ENCODE measurements around the gene MYO5B. TPM values are rescaled to one million over a fixed set of nuclear protein-coding genes. Genes with fewer than 3 reads are reported as not detected.

Gene MYO5B
- total and polyA plus RNA-seq, 9 of the 15 experiments (the other 6 are each of a cell fraction or from before 2014, with no cell fraction given): 0.07 to 0.42 (median 0.28) TPM

GRCh38 chr18:50159654-50160046, 35.3 kb downstream of the MYO5B start:
- no peak overlapping the region for H2AFZ ChIP-seq (ENCODE audit: low read depth, low read length)
- no peak overlapping the region for H3K9ac ChIP-seq (ENCODE audit: insufficient read depth in 1 of 2, low read depth in 2 of 2, low read length in 2 of 2)
- H3K27me3 ChIP-seq (ENCODE audit: control insufficient read depth in 2 of 2, insufficient read depth in 2 of 2, low read length in 2 of 2): peaks cover 0 to 27% of the 10 kb centered on the region in 2 experiments; a peak in 2 of 5 replicates
- intact Hi-C loops (cut with micrococcal nuclease): no loop called here
- BruUV-seq (replicated peaks): no TSS peak
- H3K9me1 ChIP-seq (ENCODE audit: control insufficient read depth, insufficient read depth, low read length): no peaks in the 10 kb centered on the region
- no peak overlapping the region for H3K4me2 ChIP-seq (ENCODE audit: insufficient read depth, low read length)
- H3K27ac ChIP-seq (ENCODE audit: extremely low read depth, low read depth, low read length): no peak overlapping the region; the same call in 2 of the 3 replicates
- H3K9me3 ChIP-seq (replicated peaks; ENCODE audit: control insufficient read depth, insufficient read depth, low read depth, low read length): no peaks in the 10 kb centered on the region
- CTCF ChIA-PET (ENCODE audit: low intra/inter-chr PET ratio): no interaction called here
- no peak for FAIRE-seq
- no peaks in the 10 kb centered on the region for H3K79me2 ChIP-seq (ENCODE audit: control insufficient read depth, insufficient read depth, low read length)
- no peaks in the 10 kb centered on the region for H3K36me3 ChIP-seq (ENCODE audit: control insufficient read depth, insufficient read depth, low read length)
- DNase-seq (ENCODE audit: extremely low read depth in 1 of 4, low spot score in 3 of 4): no peak
- no peak overlapping the region for H3K4me3 ChIP-seq
- no peak for ATAC-seq
- H4K20me1 ChIP-seq (replicated peaks; ENCODE audit: control insufficient read depth, insufficient read depth, low read length): no peaks in the 10 kb centered on the region
- POLR2A ChIA-PET: interaction anchor here (0.5 to 0.8 kb wide), 2 partner anchors 17 to 22 kb away, joined by 3 read pairs; no protein-coding TSS in a partner anchor
- in situ Hi-C loops (cut with MboI): no loop called here
- WGBS (ENCODE audit: insufficient coverage, low coverage, missing lambda C conversion rate): 1% methylated on average over 9 of the region's 10 CpGs
- H3K4me1 ChIP-seq (replicated peaks in 1 of 2; ENCODE audit: control insufficient read depth in 2 of 2, insufficient read depth in 2 of 2, low read length in 2 of 2): no peaks in the 10 kb centered on the region
- TF ChIP-seq ZNF830 (CRISPR knock-in tag; IDR thresholded peaks at IDR 0.05) (no peak), RCOR1 (IDR thresholded peaks at IDR 0.05; ENCODE audit: borderline replicate concordance in 1 of 2, low read depth in 2 of 2, low read length in 2 of 2) (no peak), CBFB (CRISPR knock-in tag; IDR thresholded peaks at IDR 0.05) (no peak), L3MBTL2 (IDR thresholded peaks at IDR 0.05) (no peak), POU5F1 (IDR thresholded peaks at IDR 0.05; ENCODE audit: borderline replicate concordance, low read depth, low read length, partially characterized antibody) (no peak), HOXB6 (CRISPR knock-in tag; IDR thresholded peaks at IDR 0.05; ENCODE audit: borderline replicate concordance) (no peak), ZKSCAN8 (CRISPR knock-in tag; IDR thresholded peaks at IDR 0.05) (no peak), RNF2 (IDR thresholded peaks at IDR 0.05) (no peak), MCM5 (IDR thresholded peaks at IDR 0.05; ENCODE audit: low read depth) (no peak), HNRNPK (IDR thresholded peaks at IDR 0.05; ENCODE audit: low read depth, low read length, poor library complexity, severe bottlenecking) (no peak), JUNB (CRISPR knock-in tag; conservative IDR thresholded peaks at IDR 0.05) (no peak), TCF3 (CRISPR knock-in tag; IDR thresholded peaks at IDR 0.05) (no peak), FOXP1 (CRISPR knock-in tag; IDR thresholded peaks at IDR 0.05) (no peak)
- TF ChIP-seq, protein P1, sequence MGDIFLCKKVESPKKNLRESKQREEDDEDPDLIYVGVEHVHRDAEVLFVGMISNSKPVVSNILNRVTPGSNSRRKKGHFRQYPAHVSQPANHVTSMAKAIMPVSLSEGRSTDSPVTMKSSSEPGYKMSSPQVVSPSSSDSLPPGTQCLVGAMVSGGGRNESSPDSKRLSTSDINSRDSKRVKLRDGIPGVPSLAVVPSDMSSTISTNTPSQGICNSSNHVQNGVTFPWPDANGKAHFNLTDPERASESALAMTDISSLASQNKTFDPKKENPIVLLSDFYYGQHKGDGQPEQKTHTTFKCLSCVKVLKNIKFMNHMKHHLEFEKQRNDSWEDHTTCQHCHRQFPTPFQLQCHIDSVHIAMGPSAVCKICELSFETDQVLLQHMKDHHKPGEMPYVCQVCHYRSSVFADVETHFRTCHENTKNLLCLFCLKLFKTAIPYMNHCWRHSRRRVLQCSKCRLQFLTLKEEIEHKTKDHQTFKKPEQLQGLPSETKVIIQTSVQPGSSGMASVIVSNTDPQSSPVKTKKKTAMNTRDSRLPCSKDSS (IDR thresholded peaks at IDR 0.05; ENCODE audit: low read depth, partially characterized antibody): no peak
- TF ChIP-seq, protein P2, sequence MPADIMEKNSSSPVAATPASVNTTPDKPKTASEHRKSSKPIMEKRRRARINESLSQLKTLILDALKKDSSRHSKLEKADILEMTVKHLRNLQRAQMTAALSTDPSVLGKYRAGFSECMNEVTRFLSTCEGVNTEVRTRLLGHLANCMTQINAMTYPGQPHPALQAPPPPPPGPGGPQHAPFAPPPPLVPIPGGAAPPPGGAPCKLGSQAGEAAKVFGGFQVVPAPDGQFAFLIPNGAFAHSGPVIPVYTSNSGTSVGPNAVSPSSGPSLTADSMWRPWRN (IDR thresholded peaks at IDR 0.05; ENCODE audit: low read depth): no peak
- TF ChIP-seq, protein P3, sequence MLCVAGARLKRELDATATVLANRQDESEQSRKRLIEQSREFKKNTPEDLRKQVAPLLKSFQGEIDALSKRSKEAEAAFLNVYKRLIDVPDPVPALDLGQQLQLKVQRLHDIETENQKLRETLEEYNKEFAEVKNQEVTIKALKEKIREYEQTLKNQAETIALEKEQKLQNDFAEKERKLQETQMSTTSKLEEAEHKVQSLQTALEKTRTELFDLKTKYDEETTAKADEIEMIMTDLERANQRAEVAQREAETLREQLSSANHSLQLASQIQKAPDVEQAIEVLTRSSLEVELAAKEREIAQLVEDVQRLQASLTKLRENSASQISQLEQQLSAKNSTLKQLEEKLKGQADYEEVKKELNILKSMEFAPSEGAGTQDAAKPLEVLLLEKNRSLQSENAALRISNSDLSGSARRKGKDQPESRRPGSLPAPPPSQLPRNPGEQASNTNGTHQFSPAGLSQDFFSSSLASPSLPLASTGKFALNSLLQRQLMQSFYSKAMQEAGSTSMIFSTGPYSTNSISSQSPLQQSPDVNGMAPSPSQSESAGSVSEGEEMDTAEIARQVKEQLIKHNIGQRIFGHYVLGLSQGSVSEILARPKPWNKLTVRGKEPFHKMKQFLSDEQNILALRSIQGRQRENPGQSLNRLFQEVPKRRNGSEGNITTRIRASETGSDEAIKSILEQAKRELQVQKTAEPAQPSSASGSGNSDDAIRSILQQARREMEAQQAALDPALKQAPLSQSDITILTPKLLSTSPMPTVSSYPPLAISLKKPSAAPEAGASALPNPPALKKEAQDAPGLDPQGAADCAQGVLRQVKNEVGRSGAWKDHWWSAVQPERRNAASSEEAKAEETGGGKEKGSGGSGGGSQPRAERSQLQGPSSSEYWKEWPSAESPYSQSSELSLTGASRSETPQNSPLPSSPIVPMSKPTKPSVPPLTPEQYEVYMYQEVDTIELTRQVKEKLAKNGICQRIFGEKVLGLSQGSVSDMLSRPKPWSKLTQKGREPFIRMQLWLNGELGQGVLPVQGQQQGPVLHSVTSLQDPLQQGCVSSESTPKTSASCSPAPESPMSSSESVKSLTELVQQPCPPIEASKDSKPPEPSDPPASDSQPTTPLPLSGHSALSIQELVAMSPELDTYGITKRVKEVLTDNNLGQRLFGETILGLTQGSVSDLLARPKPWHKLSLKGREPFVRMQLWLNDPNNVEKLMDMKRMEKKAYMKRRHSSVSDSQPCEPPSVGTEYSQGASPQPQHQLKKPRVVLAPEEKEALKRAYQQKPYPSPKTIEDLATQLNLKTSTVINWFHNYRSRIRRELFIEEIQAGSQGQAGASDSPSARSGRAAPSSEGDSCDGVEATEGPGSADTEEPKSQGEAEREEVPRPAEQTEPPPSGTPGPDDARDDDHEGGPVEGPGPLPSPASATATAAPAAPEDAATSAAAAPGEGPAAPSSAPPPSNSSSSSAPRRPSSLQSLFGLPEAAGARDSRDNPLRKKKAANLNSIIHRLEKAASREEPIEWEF (CRISPR knock-in tag; IDR thresholded peaks at IDR 0.05): no peak
